Measurements from ENCODE around the gene NAT16. TPM values are rescaled to one million over a fixed set of nuclear protein-coding genes. Genes with fewer than 3 reads are reported as not detected.

NAT16 gene
- total and polyA plus RNA-seq, 9 of the 15 experiments (the other 6 are each of a cell fraction or from before 2014, with no cell fraction given): 0.04 TPM; not detected in 8

GRCh38 chr7:101138213-101138870 is 41.8 kb downstream of the NAT16 start (continued):
- TF ChIP-seq CBX8 (IDR thresholded peaks at IDR 0.05; ENCODE audit: borderline replicate concordance, extremely low read depth, low read depth, low read length, poor library complexity, severe bottlenecking) (no peak), FOSL1 (tag; conservative IDR thresholded peaks at IDR 0.05) (peak; percentile 100), RBM15 (IDR thresholded peaks at IDR 0.05; ENCODE audit: insufficient read depth, low read length) (no peak), ZBTB12 (CRISPR knock-in tag; IDR thresholded peaks at IDR 0.05) (peak; percentile 57), ZNF347 (CRISPR knock-in tag; IDR thresholded peaks at IDR 0.05; ENCODE audit: low read depth) (no peak), FIP1L1 (IDR thresholded peaks at IDR 0.05; ENCODE audit: low read depth, low read length, poor library complexity, severe bottlenecking) (no peak), CREB1 (IDR thresholded peaks at IDR 0.05) (peak; percentile 82), CREB1 (CRISPR knock-in tag; IDR thresholded peaks at IDR 0.05) (peak; percentile 85), RBM25 (IDR thresholded peaks at IDR 0.05; ENCODE audit: low read depth, low read length, severe bottlenecking) (no peak), COPS2 (conservative IDR thresholded peaks at IDR 0.05) (no peak), HOXB6 (CRISPR knock-in tag; IDR thresholded peaks at IDR 0.05; ENCODE audit: borderline replicate concordance) (no peak), STAT6 (CRISPR knock-in tag; IDR thresholded peaks at IDR 0.05) (0 out of 2 replicates have a peak, but pooled peaks have one; percentile 73), ZBTB1 (CRISPR knock-in tag; IDR thresholded peaks at IDR 0.05; ENCODE audit: borderline replicate concordance, low read depth) (no peak), ZNF165 (CRISPR knock-in tag; IDR thresholded peaks at IDR 0.05; ENCODE audit: borderline replicate concordance) (no peak), ZNF280B (CRISPR knock-in tag; IDR thresholded peaks at IDR 0.05) (no peak), CBX5 (IDR thresholded peaks at IDR 0.05; ENCODE audit: borderline replicate concordance, low read depth) (no peak), RCOR1 (IDR thresholded peaks at IDR 0.05; ENCODE audit: borderline replicate concordance in 1 of 2, low read depth in 2 of 2, low read length in 2 of 2) (peak; percentile 26 to 83; a peak in 3 of 4 replicates), NR4A1 (CRISPR knock-in tag; IDR thresholded peaks at IDR 0.05) (no peak), NR4A1 (tag; IDR thresholded peaks at IDR 0.05) (peak; percentile 68; the same call in 1 of the 2 replicates), HBP1 (CRISPR knock-in tag; IDR thresholded peaks at IDR 0.05) (no peak), ZC3H4 (CRISPR knock-in tag; IDR thresholded peaks at IDR 0.05; ENCODE audit: borderline replicate concordance) (no peak)
